Trophoblast cell (in vitro differentiated cells and primary cell): Measurements from ENCODE around the gene RCBTB2.

ENCODE experiments used
- DNase-seq, 2 donors: peaks; one replicate each; pipeline ENCODE4 v3.0.0-alpha.2; 2016
- H2AFZ ChIP-seq: 2 replicates; pipeline ENCODE4 v1.6.1; 2013; ENCODE audit warnings: low read length, moderate library complexity, mild to moderate bottlenecking; ENCODE audit not compliant: insufficient read depth, poor library complexity
- H2AK5ac ChIP-seq: 2 replicates; pipeline ENCODE4 v1.6.1; 2013; ENCODE audit warnings: mild to moderate bottlenecking, low read length
- H2BK120ac ChIP-seq: 2 replicates; pipeline ENCODE4 v1.6.1; 2013; ENCODE audit warnings: low read length, mild to moderate bottlenecking, moderate library complexity; ENCODE audit not compliant: insufficient read depth, poor library complexity
- H2BK12ac ChIP-seq: 2 replicates; pipeline ENCODE4 v1.6.1; 2013; ENCODE audit warnings: mild to moderate bottlenecking, low read length, moderate library complexity
- H2BK5ac ChIP-seq: 2 replicates; pipeline ENCODE4 v1.6.1; 2013; ENCODE audit warnings: low read length, low read depth, moderate library complexity, mild to moderate bottlenecking; ENCODE audit not compliant: poor library complexity
- H3K14ac ChIP-seq: 2 replicates; pipeline ENCODE4 v1.6.1; 2013; ENCODE audit warnings: mild to moderate bottlenecking, low read length
- H3K18ac ChIP-seq: 2 replicates; pipeline ENCODE4 v1.6.1; 2013; ENCODE audit warnings: mild to moderate bottlenecking, low read length
- H3K23ac ChIP-seq: 2 replicates; pipeline ENCODE4 v1.6.1; 2013; ENCODE audit warnings: low read length
- H3K27ac ChIP-seq: 2 replicates; pipeline ENCODE4 v1.5.1; 2013; ENCODE audit warnings: low read depth, mild to moderate bottlenecking, inconsistent platforms, low read length, moderate library complexity
- H3K27me3 ChIP-seq: 2 replicates; pipeline ENCODE4 v1.6.1; 2013; ENCODE audit warnings: inconsistent platforms, mild to moderate bottlenecking, low read length, moderate library complexity; ENCODE audit not compliant: insufficient read depth
- H3K36me3 ChIP-seq, 2 experiments: 1 replicate in 1 of 2; 2 replicates in 1 of 2; pipeline ENCODE4 v1.6.1; 2013; ENCODE audit warnings: low read length in 2 of 2, mild to moderate bottlenecking in 2 of 2, moderate library complexity in 1 of 2; ENCODE audit not compliant: insufficient read depth in 2 of 2, control insufficient read depth in 1 of 2
- H3K4ac ChIP-seq: 2 replicates; pipeline ENCODE4 v1.6.1; 2013; ENCODE audit warnings: low read depth, mild to moderate bottlenecking, low read length, moderate library complexity
- H3K4me1 ChIP-seq, 2 experiments: 1 replicate in 1 of 2; 2 replicates in 1 of 2; pipeline ENCODE4 v1.6.1; 2013; ENCODE audit warnings: low read length in 2 of 2, mild to moderate bottlenecking in 2 of 2, moderate library complexity in 1 of 2; ENCODE audit not compliant: insufficient read depth in 2 of 2, control insufficient read depth in 1 of 2
- H3K4me2 ChIP-seq: 2 replicates; pipeline ENCODE4 v1.6.1; 2013; ENCODE audit warnings: inconsistent platforms, mild to moderate bottlenecking, low read length, moderate library complexity
- H3K4me3 ChIP-seq: 2 replicates; pipeline ENCODE4 v1.5.1; 2013; ENCODE audit warnings: mild to moderate bottlenecking, low read depth, low read length, inconsistent platforms
- H3K79me1 ChIP-seq: one replicate; pipeline ENCODE4 v1.6.1; 2013; ENCODE audit warnings: low read length
- H3K79me2 ChIP-seq: 2 replicates; pipeline ENCODE4 v1.6.1; 2013; ENCODE audit warnings: low read length, mild to moderate bottlenecking; ENCODE audit not compliant: control insufficient read depth, insufficient read depth, poor library complexity
- H3K9ac ChIP-seq: 2 replicates; pipeline ENCODE4 v1.6.1; 2013; ENCODE audit warnings: mild to moderate bottlenecking, low read length
- H3K9me3 ChIP-seq: 2 replicates; pipeline ENCODE4 v1.6.1; 2013; ENCODE audit warnings: low read depth, mild to moderate bottlenecking, control low read depth, inconsistent platforms, low read length; ENCODE audit not compliant: insufficient read depth
- H4K12ac ChIP-seq: 2 replicates; pipeline ENCODE4 v1.6.1; 2013; ENCODE audit warnings: low read depth, mild to moderate bottlenecking, low read length, moderate library complexity
- H4K8ac ChIP-seq: 2 replicates; pipeline ENCODE4 v1.6.1; 2013; ENCODE audit warnings: low read depth, mild to moderate bottlenecking, low read length, moderate library complexity
- H4K91ac ChIP-seq: one replicate; pipeline ENCODE4 v1.6.1; 2013; ENCODE audit warnings: low read depth, mild to moderate bottlenecking, low read length, moderate library complexity
- WGBS: extraction: QIAGEN DNeasy Blood & Tissue Kit; methylation state at CpG from one replicate; pipeline ENCODE4 v1.1.7; 2013; ENCODE audit warnings: missing lambda C conversion rate; ENCODE audit not compliant: insufficient read length, insufficient coverage; ENCODE audit errors: extremely low coverage; 5-methylcytosine and 5-hydroxymethylcytosine counted together

RCBTB2 gene

GRCh38 chr13:48575031-48575430 lies 42.2 kb upstream of the RCBTB2 start:
- H3K27me3 ChIP-seq: no peaks in the 10 kb centered on the region

GRCh38 chr13:48574041-48574796 lies 41.3 kb upstream of the RCBTB2 start:
- no peaks in the 10 kb centered on the region for H3K79me2 ChIP-seq
- no peak overlapping the region for H2BK12ac ChIP-seq
- H3K23ac ChIP-seq: no peak overlapping the region
- H3K79me1 ChIP-seq: peaks cover 4% of the 10 kb centered on the region
- H3K4me1 ChIP-seq: peaks cover 3 to 8% of the 10 kb centered on the region in 2 experiments
- H3K27ac ChIP-seq: no peak overlapping the region
- H3K4me2 ChIP-seq: no peak overlapping the region
- WGBS: no CpG with 5 or more reads among the region's 5 CpGs
- no peak overlapping the region for H2AFZ ChIP-seq
- H3K14ac ChIP-seq: no peak overlapping the region
- H3K27me3 ChIP-seq: no peaks in the 10 kb centered on the region
- H3K4me3 ChIP-seq: no peak overlapping the region
- H3K36me3 ChIP-seq: no peaks in the 10 kb centered on the region
- H3K9me3 ChIP-seq: no peaks in the 10 kb centered on the region
- no peak overlapping the region for H3K18ac ChIP-seq
- H4K12ac ChIP-seq: no peak overlapping the region
- H4K8ac ChIP-seq: no peak overlapping the region
- H2AK5ac ChIP-seq: no peak overlapping the region
- no peak for DNase-seq
- H3K4ac ChIP-seq: no peak overlapping the region
- H2BK5ac ChIP-seq: no peak overlapping the region
- H2BK120ac ChIP-seq: no peak overlapping the region
- H3K9ac ChIP-seq: no peak overlapping the region
- H4K91ac ChIP-seq: no peak overlapping the region

More at GRCh38 chr13:48575031-48575430, 42.2 kb upstream of the RCBTB2 start:
- Histone ChIP-seq H4K91ac (no peak overlapping the region), H4K12ac (no peak overlapping the region), H3K23ac (no peak overlapping the region), H3K79me2 (no peaks in the 10 kb centered on the region), H2BK5ac (no peak overlapping the region), H3K9ac (no peak overlapping the region), H4K8ac (no peak overlapping the region), H3K4me1 (peaks cover 3 to 8% of the 10 kb centered on the region in 2 experiments), H3K14ac (no peak overlapping the region), H2AFZ (no peak overlapping the region), H3K4me2 (no peak overlapping the region), H3K79me1 (peaks cover 4% of the 10 kb centered on the region), H2AK5ac (no peak overlapping the region), H3K4ac (no peak overlapping the region), H2BK12ac (no peak overlapping the region), H3K4me3 (no peak overlapping the region), H2BK120ac (no peak overlapping the region), H3K27ac (no peak overlapping the region), H3K36me3 (no peaks in the 10 kb centered on the region), H3K18ac (no peak overlapping the region), H3K9me3 (no peaks in the 10 kb centered on the region)
- no peak for DNase-seq
- WGBS: no CpG with 5 or more reads among the region's 5 CpGs

GRCh38 chr13:48573213-48574007 lies 40.5 kb upstream of the RCBTB2 start:
- Histone ChIP-seq H2BK120ac (no peak overlapping the region), H2BK5ac (no peak overlapping the region), H3K79me1 (peaks cover 4% of the 10 kb centered on the region), H2AK5ac (no peak overlapping the region), H4K91ac (no peak overlapping the region), H3K4me2 (no peak overlapping the region), H3K4ac (no peak overlapping the region), H2AFZ (no peak overlapping the region), H3K4me1 (peaks cover 3 to 8% of the 10 kb centered on the region in 2 experiments), H3K79me2 (no peaks in the 10 kb centered on the region), H3K9me3 (no peaks in the 10 kb centered on the region), H3K14ac (no peak overlapping the region), H4K12ac (no peak overlapping the region), H2BK12ac (no peak overlapping the region), H3K27ac (no peak overlapping the region), H3K27me3 (no peaks in the 10 kb centered on the region), H3K18ac (no peak overlapping the region), H3K23ac (peak overlapping the region; percentile 60), H3K4me3 (no peak overlapping the region), H3K9ac (no peak overlapping the region), H3K36me3 (no peaks in the 10 kb centered on the region), H4K8ac (no peak overlapping the region)
- DNase-seq: no peak
- WGBS: no CpG with 5 or more reads among the region's 7 CpGs

GRCh38 chr13:48571126-48571913 lies 38.4 kb upstream of the RCBTB2 start:
- Histone ChIP-seq H2BK120ac (peak overlapping the region; percentile 86), H3K79me2 (no peaks in the 10 kb centered on the region), H2BK12ac (peak overlapping the region; percentile 23), H3K4me1 (peaks cover 3 to 8% of the 10 kb centered on the region in 2 experiments), H4K8ac (peak overlapping the region; percentile 83), H3K18ac (no peak overlapping the region), H3K4me3 (no peak overlapping the region), H2AK5ac (no peak overlapping the region), H3K9me3 (no peaks in the 10 kb centered on the region), H3K79me1 (peaks cover 4% of the 10 kb centered on the region), H3K27ac (peak overlapping the region; percentile 42), H3K27me3 (no peaks in the 10 kb centered on the region), H3K14ac (no peak overlapping the region), H4K91ac (peak overlapping the region; percentile 88), H2AFZ (peak overlapping the region; percentile 86), H3K23ac (no peak overlapping the region), H3K4ac (no peak overlapping the region), H2BK5ac (peak overlapping the region; percentile 24), H3K36me3 (no peaks in the 10 kb centered on the region), H3K9ac (no peak overlapping the region), H4K12ac (peak overlapping the region; percentile 88), H3K4me2 (no peak overlapping the region)
- peak in 1 of 2 donors; percentile 38 for DNase-seq
- no CpG with 5 or more reads among the region's 9 CpGs for WGBS
